Ammon's horn (tissue), 1 donor: Measurements from ENCODE around the gene ARHGEF10L.

Experiments
- DNase-seq: peaks from one replicate; pipeline ENCODE4 v3.0.0-alpha.2; 2016; ENCODE audit warnings: low spot score

Gene ARHGEF10L

GRCh38 chr1:17546946-17547670 is 7.6 kb downstream of the ARHGEF10L start:
- DNase-seq = no peak

GRCh38 chr1:17549384-17549783 is 9.9 kb downstream of the ARHGEF10L start:
- no peak for DNase-seq

- DNase-seq = no peak
Observed at GRCh38 chr1:17550729-17551584, 11.5 kb downstream of the ARHGEF10L start.

GRCh38 chr1:17551755-17552234 is 12.3 kb downstream of the ARHGEF10L start:
- no peak for DNase-seq

GRCh38 chr1:17553975-17554700 is 14.6 kb downstream of the ARHGEF10L start:
- DNase-seq = no peak

GRCh38 chr1:17554954-17555353 is 15.5 kb downstream of the ARHGEF10L start:
- no peak for DNase-seq

- no peak for DNase-seq
Observed at GRCh38 chr1:17557986-17558385, 18.5 kb downstream of the ARHGEF10L start.

GRCh38 chr1:17558541-17558940 is 19.0 kb downstream of the ARHGEF10L start:
- DNase-seq = no peak

- DNase-seq = no peak
Observed at GRCh38 chr1:17558954-17559614, 19.6 kb downstream of the ARHGEF10L start.

GRCh38 chr1:17559615-17560419 is 20.3 kb downstream of the ARHGEF10L start:
- no peak for DNase-seq

GRCh38 chr1:17561247-17561548 is 21.7 kb downstream of the ARHGEF10L start:
- peak; percentile 46 for DNase-seq

GRCh38 chr1:17561561-17561985 is 22.1 kb downstream of the ARHGEF10L start:
- peak; percentile 36 for DNase-seq

- no peak for DNase-seq
Observed at GRCh38 chr1:17562375-17562774, 22.9 kb downstream of the ARHGEF10L start.

GRCh38 chr1:17563494-17564281 is 24.2 kb downstream of the ARHGEF10L start:
- no peak for DNase-seq

- DNase-seq = no peak
Observed at GRCh38 chr1:17564458-17565393, 25.2 kb downstream of the ARHGEF10L start.

- DNase-seq = peak; percentile 70
Observed at GRCh38 chr1:17565461-17566252, 26.2 kb downstream of the ARHGEF10L start.

GRCh38 chr1:17566417-17566816 is 26.9 kb downstream of the ARHGEF10L start:
- DNase-seq = no peak

GRCh38 chr1:17566892-17567291 is 27.4 kb downstream of the ARHGEF10L start:
- no peak for DNase-seq
